ENCODE results near the gene SLC16A5.
"Not testable (repeated sequence)": the region's sequence is repeated elsewhere in the genome, so short reads cannot be mapped to it uniquely, and the experiment has no call there.

SLC16A5 gene

GRCh38 chr17:75064460-75064859, 23.3 kb upstream of the SLC16A5 start:
- DNase-seq (ENCODE audit: low spot score), result no peak

- no peak for DNase-seq (ENCODE audit: low spot score)
Measured at GRCh38 chr17:75064867-75065561, 22.7 kb upstream of the SLC16A5 start.

GRCh38 chr17:75065562-75066151, 22.1 kb upstream of the SLC16A5 start:
- no peak for DNase-seq (ENCODE audit: low spot score)

GRCh38 chr17:75067856-75068255, 19.9 kb upstream of the SLC16A5 start:
- no peak for DNase-seq (ENCODE audit: low spot score)

GRCh38 chr17:75068750-75069149, 19.0 kb upstream of the SLC16A5 start:
- DNase-seq (ENCODE audit: low spot score), result no peak

- DNase-seq (ENCODE audit: low spot score), result peak; percentile 61
Measured at GRCh38 chr17:75069783-75070182, 18.0 kb upstream of the SLC16A5 start.

- DNase-seq (ENCODE audit: low spot score), result not testable (repeated sequence)
Measured at GRCh38 chr17:75071478-75072271, 16.1 kb upstream of the SLC16A5 start.

- not testable (repeated sequence) for DNase-seq (ENCODE audit: low spot score)
Measured at GRCh38 chr17:75072909-75073308, 14.8 kb upstream of the SLC16A5 start.

- DNase-seq (ENCODE audit: low spot score), result no peak
Measured at GRCh38 chr17:75073618-75074047, 14.1 kb upstream of the SLC16A5 start.

GRCh38 chr17:75074532-75074931, 13.2 kb upstream of the SLC16A5 start:
- no peak for DNase-seq (ENCODE audit: low spot score)

GRCh38 chr17:75075597-75076336, 12.0 kb upstream of the SLC16A5 start:
- no peak for DNase-seq (ENCODE audit: low spot score)

- no peak for DNase-seq (ENCODE audit: low spot score)
Measured at GRCh38 chr17:75077072-75077495, 10.7 kb upstream of the SLC16A5 start.

GRCh38 chr17:75077496-75078283, 10.1 kb upstream of the SLC16A5 start:
- peak; percentile 73 for DNase-seq (ENCODE audit: low spot score)

- DNase-seq (ENCODE audit: low spot score), result peak; percentile 90
Measured at GRCh38 chr17:75078284-75079022, 9.3 kb upstream of the SLC16A5 start.

GRCh38 chr17:75079023-75079373, 8.8 kb upstream of the SLC16A5 start:
- no peak for DNase-seq (ENCODE audit: low spot score)

GRCh38 chr17:75081611-75082540, 5.9 kb upstream of the SLC16A5 start:
- no peak for DNase-seq (ENCODE audit: low spot score)

GRCh38 chr17:75082683-75083082, 5.1 kb upstream of the SLC16A5 start:
- DNase-seq (ENCODE audit: low spot score), result no peak

GRCh38 chr17:75084039-75084660, 3.6 kb upstream of the SLC16A5 start:
- DNase-seq (ENCODE audit: low spot score), result no peak

- DNase-seq (ENCODE audit: low spot score), result no peak
Measured at GRCh38 chr17:75086496-75087181, 1.1 kb upstream of the SLC16A5 start.
